UCSD-AML1 (cell line): ENCODE results near the gene NEIL3.

Source experiments
- DNase-seq: peaks from one replicate; lab custom pipeline; 2025; ENCODE audit not compliant: unreplicated experiment; lab: John Stamatoyannopoulos, UW

Gene NEIL3

GRCh38 chr4:177356921-177357320 lies 47.2 kb downstream of the NEIL3 start:
- DNase-seq: no peak

GRCh38 chr4:177367336-177367735 lies 57.7 kb downstream of the NEIL3 start:
- no peak for DNase-seq

GRCh38 chr4:177369372-177369771 lies 59.7 kb downstream of the NEIL3 start:
- DNase-seq: no peak

- DNase-seq: no peak
Measured at GRCh38 chr4:177371461-177371860, 61.8 kb downstream of the NEIL3 start.

DNA sequence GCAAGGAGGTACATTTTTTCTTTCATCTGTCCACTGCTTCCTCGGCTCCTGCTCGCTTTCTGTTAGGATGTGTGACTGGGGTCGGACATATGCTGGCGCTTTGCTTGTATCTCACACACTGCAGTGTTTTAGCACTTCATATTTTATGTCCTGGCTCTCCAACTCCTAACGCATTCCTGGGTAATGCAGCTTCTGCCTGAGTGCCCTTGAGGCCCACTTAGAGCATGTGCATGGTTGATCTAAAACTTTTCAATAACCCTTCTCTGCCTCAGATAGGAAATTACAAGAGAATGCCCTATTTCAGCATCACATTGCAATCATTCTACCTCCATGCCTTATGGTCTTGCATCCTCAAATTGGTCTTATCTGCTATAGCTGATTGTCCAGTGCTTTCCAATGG lies 65.3 kb downstream of the NEIL3 start:
- no peak for DNase-seq

- no peak for DNase-seq
Measured at GRCh38 chr4:177375372-177375771, 65.7 kb downstream of the NEIL3 start.

DNA sequence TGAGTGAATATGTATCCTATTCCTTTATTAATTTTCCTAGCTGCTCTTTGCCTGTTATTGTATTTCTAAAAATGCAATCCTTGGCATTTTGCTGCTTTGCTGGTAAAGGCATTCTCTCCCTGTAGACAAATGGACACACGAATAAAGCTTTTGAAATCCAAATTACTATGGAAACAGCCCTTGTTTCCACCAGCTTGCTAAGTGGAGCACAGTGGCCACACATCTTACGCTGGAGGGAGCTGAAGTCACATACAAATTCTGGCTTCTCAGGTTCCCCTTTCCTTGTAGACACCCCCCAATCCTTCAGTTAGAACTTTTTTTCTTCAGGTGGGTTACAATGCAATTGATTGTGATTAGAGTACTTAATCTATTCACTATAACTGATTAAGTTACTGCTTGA lies 66.3 kb downstream of the NEIL3 start:
- DNase-seq: no peak

DNA sequence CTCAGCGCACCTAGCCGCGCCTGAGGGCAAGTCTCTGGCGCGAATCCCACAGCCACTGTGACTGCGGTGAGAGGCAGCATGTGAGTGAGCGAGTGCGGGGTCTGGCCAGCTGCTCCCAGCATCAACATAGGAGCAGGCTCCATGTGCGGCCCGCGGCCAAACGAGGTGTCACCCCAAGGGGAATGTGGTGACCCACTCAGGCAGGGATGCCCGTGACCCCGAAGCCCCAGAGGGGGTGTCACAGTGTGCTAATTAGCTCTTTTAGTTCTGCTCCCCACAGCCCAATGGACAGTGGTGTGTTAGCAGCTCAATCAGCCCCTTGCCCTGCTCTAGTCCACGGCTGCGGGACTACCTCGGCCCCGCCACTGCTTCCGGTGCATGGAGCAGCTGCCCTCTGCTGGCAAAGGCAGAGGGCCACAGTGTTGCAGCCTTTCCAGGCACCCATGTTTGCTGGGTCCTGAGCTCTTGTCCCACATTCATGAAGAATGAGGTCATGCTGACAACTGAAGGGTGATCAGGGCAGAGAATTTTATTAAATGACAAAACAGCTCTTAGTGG lies 71.1 kb downstream of the NEIL3 start:
- peak; percentile 16 for DNase-seq

GRCh38 chr4:177381762-177382310 lies 72.2 kb downstream of the NEIL3 start:
- DNase-seq: no peak

- DNase-seq: no peak
Measured at GRCh38 chr4:177384856-177385397, 75.3 kb downstream of the NEIL3 start.

DNA sequence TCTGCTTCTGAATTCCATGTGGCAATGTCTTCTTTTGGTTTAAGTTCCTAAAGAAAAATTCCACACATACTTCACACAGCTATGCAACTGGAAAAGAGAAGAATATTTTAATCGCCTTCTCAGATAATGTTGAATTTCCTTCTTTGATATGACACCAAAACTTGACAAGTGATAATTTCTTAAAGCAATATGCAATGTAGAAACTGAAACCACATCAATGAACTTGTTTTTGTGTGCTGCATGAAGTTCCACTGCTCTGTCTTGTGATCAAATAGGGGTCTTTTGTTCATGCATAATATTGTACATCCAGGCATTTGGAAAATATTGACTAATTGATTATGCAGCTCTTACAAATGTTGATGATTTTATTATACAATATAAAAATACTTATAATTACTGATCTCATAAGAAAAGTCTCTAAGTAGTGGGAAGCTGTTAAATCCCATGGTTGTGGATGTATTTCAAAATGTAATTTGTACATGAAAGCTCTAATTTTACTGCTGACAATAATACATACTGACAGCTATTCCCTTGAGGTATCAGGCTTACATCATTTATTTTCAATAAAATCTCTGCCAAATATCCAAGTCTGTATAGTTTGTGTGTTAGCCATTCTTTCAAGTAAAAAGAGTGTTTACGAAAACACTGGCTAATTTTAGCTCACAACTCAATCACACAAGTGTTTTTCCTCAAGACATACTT lies 76.1 kb downstream of the NEIL3 start:
- DNase-seq: no peak

GRCh38 chr4:177386278-177386815 lies 76.7 kb downstream of the NEIL3 start:
- DNase-seq: no peak

- DNase-seq: no peak
Measured at GRCh38 chr4:177391287-177391686, 81.6 kb downstream of the NEIL3 start.

GRCh38 chr4:177391953-177392352 lies 82.3 kb downstream of the NEIL3 start:
- no peak for DNase-seq

DNA sequence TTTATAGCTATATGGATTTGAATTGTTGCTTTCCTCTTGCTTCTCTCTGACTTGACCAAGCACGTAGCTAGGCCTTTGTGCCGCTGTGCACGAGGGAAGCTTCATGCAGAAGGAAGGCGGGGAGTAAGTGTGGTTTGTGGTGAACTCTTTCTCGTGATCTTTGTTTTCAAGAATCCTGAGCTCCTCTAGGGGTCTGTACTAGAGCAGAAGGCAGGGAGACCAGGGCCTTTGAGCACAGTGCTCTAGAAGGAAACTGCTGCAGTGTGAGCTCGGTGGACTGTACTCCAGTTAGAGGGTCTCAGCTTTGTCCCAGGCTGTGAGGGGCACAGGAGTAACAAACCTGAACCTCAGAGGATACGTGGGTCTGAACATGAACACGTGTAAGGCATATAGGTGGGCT lies 83.6 kb downstream of the NEIL3 start:
- DNase-seq: peak; percentile 21

DNA sequence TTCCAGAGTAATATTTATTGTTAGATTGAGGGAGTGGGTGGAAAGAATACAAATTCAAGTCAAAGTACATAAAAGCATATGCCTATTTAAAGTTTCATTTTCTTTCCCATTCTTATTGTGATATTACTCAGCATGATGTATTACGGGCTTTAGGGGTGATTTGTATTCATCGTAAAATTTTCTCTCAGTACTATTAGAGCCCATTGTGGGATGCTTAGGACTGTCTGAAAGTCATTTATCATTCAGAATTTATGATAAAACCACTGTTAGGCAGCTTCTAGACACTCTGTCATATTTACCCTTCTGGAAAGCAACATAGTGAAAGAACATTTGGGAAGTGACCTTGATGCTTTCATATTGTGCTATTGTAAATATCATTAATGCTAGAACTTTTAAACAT lies 86.7 kb downstream of the NEIL3 start:
- DNase-seq: no peak

- DNase-seq: no peak
Measured at GRCh38 chr4:177400030-177400429, 90.4 kb downstream of the NEIL3 start.

- DNase-seq: no peak
Measured at GRCh38 chr4:177401658-177402273, 92.1 kb downstream of the NEIL3 start.

GRCh38 chr4:177403746-177404145 lies 94.1 kb downstream of the NEIL3 start:
- no peak for DNase-seq

DNA sequence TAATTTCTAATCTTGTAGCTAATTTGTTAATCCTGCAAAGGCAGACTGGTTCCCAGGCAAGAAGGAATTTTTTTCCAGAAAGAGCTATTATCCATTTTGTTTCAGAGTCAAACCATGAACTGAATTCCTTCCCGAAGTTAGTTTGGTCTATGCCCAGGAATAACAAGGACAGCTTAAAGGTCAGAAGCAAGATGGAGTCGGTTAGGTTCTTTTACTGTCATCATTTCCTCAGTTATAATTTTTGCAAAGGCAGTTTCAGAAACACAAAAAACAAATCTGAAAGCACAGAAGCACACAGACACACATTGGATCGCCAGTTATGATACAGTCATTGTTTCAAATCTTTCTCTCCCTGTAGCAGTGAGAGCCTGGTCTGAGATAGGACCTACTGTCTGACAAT lies 94.7 kb downstream of the NEIL3 start:
- DNase-seq: no peak

DNA sequence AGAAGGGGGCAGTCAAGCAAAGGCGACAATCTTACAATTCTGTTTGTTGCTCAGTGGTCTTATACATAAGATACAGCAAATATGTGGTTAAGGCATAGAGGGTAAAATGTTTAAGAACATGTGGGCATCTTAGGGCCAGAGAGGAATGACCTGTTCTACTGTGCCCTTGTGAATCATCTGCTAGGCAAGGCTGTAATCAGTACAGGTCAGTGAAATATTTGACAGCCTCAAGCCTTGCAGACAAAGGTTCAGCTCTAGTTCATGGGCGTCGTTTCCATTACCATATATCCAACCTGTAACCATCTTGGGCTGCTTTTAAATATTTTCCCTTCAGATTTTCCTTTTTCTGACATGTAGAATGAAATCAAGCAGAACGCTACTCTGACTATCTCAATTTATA lies 95.3 kb downstream of the NEIL3 start:
- DNase-seq: no peak

DNA sequence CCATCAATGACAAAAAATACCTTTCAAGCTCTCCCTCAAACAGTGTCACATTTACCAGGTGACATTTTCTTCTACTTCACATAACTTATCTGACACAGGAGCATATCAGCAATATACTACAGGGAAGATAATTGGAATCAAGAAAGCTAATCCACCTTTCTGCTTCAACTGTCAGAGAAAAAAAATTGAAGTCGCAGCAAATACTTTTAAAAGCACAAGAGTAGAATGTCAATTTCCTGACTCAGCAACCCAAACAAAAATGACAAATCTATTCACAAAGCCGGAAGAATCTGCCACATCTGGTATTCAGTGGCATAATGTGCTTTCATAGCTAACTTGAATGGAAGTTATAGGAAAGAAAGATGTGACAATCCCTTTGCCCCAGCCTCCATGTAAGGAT lies 95.8 kb downstream of the NEIL3 start:
- DNase-seq: no peak
